Left renal cortex interstitium (tissue), 4 donors: ENCODE results near the gene CILP2. TPM values are rescaled to one million over a fixed set of nuclear protein-coding genes. Genes with fewer than 3 reads are reported as not detected.

Source experiments
- DNase-seq, 4 donors: peaks; one replicate each; pipeline ENCODE4 v3.0.0-alpha.2; 2013; ENCODE audit warnings: low read depth in 4 of 4, low spot score in 2 of 4, missing footprints in 1 of 4
- polyA plus RNA-seq, 4 donors: library from polyadenylated mRNA; unstranded; fragments of 120-200 nt; gene quantifications; one replicate each; pipeline ENCODE4 v1.2.1, GENCODE V29; 2013; ENCODE audit not compliant: insufficient read length in 4 of 4

Gene CILP2
- polyA plus RNA-seq, 4 donors, result 0.07 to 0.27 (median 0.22) TPM

DNA sequence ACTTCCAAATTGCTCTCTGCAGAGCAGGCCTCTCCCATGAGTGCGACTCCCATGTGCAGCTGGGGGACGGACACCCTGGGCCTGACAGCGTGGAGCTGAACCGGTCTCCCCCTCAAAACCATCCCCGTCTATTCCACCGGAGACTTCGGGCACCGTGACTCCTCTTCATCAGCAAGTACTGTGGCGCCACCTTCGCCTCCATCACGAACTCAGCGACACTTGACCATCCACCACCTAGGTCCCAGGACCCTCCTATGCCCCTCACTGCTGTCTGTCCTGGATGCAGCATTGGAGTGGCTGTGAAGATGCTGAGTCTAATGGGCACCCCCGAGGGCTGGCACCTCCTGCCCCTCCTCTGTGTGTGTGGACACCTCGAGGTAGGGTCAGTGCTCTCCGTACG, 20.6 kb downstream of the CILP2 start:
- no peak for DNase-seq

- DNase-seq, result no peak
Observed at GRCh38 chr19:19559931-19560330, 21.9 kb downstream of the CILP2 start.

DNA sequence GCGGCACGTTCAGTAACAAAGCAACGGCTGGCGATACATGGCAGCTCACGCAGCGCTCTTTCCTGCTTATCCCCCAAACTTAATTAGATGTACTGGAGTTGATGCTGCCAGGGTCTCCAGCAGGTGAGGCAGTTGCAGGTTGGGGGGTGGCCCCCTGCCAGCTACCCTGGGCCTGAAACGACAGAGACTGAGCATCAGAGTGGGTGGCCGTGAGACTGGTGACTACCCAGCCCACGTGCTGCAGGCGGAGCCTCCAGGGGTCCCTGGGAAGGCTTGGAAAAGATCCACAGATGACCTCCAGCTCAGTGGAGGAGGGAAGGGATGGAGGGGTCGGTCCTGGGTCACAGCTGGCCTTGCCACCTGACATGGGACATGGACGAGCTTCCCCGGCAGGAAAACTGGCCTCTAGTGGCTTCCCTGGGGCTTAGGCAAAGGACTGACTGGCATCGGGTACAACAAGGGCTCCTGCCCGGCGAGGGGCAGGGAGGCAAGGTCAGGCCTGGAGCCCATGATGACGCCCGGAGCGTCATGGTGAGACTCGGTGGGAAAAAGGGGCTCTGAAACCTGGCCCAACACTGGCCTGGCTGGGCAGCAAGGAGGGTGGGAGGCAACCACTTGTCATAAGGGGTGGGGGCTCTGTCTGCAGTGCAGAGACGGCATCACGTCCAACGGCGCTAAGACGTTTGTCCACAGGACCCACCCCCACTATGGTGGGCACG, 24.0 kb downstream of the CILP2 start:
- DNase-seq, result no peak

GRCh38 chr19:19562665-19563347, 24.7 kb downstream of the CILP2 start:
- no peak for DNase-seq

- no peak for DNase-seq
Observed at GRCh38 chr19:19563348-19563848, 25.3 kb downstream of the CILP2 start.

DNA sequence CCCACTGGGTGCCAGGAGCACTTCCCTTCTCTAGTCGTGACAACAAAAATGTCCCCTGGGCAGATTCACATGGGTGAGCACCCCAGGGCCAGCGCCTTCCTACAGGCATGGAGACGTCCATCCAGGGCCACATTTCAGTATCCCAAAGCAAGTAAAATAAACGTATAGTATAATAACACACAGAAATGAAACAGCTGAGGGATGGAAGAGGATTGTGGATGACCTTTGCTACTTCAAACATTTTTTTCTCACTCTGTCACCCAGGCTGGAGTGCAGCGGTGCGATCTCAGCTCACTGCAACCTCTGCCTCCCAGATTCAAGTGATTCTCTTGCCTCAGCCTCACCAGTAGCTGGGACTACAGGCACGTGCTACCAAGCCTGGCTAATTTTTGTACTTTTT, 28.2 kb downstream of the CILP2 start:
- DNase-seq, result no peak

DNA sequence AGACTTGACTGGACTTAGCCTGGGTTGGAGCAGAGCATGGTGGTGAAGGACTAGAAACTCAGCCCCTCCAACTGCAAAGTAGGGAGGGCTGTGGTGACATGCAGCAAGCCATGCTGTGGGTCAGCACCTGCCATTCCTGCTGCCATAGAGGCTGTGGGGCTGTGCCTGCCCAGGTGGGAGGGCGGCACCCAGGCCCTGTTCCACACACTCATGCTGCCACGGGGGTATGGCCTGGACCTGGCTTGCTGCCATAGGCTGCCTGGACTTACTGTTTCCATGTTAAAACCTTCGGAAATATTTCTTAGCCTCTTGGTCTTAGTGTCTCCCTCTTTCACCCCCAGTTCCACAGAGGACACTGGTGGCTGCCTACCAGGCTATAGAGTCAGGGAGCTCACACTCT, 29.3 kb downstream of the CILP2 start:
- DNase-seq, result no peak

DNA sequence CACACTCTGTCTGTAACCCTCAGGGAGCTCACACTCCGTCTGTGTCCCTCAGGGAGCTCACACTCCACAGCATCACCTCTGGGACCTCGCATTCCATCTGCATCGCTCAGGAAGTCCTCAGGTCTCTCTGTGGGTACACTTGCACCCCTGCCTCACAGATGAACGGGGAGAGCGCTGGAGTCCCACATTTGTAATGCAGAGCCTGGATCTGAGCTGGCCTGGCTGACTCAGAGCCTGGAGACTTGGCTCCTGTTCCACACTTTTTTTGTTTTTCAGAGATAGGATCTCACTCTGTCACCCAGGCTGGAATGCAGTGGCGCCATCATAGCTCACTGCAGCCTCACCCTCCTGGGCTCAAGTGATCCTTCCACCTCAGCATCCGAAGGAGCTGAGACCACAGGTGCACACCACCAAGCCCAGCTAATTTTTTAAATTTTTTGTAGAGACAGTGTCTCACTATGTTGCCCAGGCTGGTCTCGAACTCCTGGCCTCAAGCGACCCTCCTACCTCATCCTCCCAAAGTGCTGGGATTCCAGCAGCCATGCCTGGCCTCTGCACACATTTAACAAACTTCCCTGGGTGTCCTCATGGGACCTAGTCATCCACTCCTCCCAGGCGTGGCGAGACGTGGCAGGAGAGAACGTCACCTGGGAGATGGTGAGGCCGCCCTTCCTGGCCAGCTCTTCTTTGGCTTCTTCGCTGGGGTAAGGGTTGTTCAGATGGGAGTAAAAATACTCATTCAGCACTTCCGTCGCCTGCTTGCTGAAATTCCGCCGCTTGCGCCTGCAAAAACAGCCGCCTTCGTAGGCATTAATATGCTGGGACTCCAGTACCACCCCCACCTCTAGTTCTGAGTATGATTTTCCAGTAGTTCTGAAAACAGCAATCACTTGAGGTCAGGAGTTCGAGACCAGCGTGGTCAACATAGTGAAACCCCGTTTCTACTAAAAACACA, 31.0 kb downstream of the CILP2 start:
- DNase-seq, result no peak

GRCh38 chr19:19570571-19570970, 32.5 kb downstream of the CILP2 start:
- DNase-seq, result no peak

- no peak for DNase-seq
Observed at GRCh38 chr19:19571071-19571786, 33.2 kb downstream of the CILP2 start.

GRCh38 chr19:19575411-19575810, 37.3 kb downstream of the CILP2 start:
- no peak for DNase-seq

GRCh38 chr19:19578252-19578651, 40.2 kb downstream of the CILP2 start:
- no peak for DNase-seq

DNA sequence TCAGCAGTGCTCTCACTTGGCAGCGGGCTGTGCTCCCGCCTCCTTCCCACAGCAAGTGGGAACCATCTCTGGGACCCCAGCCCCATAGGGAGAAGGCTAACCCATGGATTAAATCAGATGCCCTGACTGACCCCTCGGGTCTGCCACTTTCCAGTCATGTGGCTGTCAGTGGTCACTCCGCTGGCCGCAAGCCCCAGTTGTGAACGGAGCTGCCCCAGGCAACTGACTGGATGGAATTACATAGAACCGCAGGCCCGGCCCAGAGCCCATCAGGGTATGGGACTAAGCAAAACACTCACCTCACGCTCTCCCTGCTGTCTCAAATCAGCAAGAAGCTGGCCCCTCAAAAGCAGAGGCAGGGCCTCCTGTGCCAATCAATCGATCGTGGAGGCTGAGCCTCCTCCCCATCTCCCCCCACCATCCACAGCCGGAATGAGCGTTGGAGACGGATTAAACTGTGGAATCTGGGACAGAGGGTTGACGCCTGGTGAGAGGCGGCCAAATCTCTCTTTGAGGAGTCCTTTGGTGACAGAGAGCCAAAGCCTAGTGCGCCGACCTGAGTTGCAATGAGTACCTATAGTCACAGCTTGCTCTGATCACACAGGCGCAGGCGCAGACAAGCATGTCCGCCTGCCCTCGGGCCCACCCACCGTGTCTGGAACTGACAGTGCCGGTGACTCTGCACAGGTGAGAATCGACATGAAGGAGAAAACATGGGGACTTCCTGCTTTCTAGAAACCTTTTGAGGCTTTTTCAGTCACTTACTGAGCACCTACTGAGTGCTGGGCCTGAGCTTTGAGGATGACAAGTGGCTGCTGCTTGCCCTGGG, 41.7 kb downstream of the CILP2 start:
- DNase-seq, result no peak

- DNase-seq, result no peak
Observed at GRCh38 chr19:19580418-19580817, 42.4 kb downstream of the CILP2 start.

- DNase-seq, result no peak
Observed at GRCh38 chr19:19581391-19581790, 43.3 kb downstream of the CILP2 start.

DNA sequence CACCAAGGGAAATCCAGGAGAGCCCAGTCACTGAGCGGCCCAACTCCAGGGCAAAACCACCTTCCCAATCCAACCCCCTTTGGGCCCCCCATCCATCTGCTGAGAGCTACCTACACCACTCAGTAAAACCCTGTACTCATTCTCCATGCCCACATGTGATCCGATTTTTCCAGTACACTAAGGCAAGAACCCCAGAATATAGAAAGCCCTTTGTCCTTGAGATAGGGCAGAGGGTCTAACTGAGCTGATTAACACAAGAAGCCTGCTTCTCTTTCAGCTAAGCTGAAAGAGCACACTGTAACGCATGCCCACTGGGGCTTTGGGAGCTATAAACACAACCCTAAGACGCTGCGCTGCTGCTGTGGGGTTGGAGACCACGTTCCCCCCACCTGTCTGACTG, 44.4 kb downstream of the CILP2 start:
- DNase-seq, result no peak

DNA sequence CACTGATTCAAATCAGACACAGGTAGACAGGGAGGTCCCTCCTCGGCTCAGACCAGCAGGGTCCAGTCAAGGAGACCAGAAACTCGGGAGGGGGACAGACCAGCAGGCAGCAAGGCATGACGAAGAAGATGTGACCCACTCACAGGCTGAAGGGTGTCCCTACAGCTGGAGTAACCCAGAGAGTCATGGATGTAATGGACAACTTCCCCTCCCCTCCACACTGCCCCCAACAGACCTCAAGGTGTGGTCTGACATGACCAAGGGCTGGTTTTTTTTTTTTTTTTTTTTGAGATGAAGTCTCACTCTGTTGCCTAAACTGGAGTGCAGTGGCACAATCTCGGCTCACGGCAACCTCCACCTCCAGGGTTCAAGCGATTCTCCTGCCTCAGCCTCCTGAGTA, 46.3 kb downstream of the CILP2 start:
- DNase-seq, result no peak

DNA sequence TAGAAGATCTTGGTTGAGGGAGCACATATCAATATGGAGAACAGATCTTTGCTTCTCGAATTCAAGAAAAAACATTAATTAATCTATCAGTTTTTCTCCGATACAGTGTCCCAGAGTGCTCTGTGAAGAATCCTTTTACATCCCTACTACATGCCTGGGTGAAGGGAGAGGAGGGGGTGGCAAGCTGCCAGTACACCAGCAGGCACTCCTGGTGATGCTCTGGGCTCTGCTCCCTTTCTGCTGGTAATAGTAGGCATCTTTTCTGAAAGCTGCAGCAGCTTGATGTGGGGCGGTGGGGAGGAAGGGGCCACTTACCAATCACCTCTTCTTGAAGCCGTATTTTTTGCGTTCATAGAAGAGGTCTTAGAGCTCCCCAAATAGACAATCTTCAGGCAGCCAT, 49.7 kb downstream of the CILP2 start:
- no peak for DNase-seq

GRCh38 chr19:19588546-19588945, 50.5 kb downstream of the CILP2 start:
- no peak for DNase-seq
